ENCODE measurements around the gene PJA1. TPM values are rescaled to one million over a fixed set of nuclear protein-coding genes. Genes with fewer than 3 reads are reported as not detected.

The PJA1 gene
- total RNA-seq, 2 donors from 2014 or later: 28.0 to 89.9 TPM

DNA sequence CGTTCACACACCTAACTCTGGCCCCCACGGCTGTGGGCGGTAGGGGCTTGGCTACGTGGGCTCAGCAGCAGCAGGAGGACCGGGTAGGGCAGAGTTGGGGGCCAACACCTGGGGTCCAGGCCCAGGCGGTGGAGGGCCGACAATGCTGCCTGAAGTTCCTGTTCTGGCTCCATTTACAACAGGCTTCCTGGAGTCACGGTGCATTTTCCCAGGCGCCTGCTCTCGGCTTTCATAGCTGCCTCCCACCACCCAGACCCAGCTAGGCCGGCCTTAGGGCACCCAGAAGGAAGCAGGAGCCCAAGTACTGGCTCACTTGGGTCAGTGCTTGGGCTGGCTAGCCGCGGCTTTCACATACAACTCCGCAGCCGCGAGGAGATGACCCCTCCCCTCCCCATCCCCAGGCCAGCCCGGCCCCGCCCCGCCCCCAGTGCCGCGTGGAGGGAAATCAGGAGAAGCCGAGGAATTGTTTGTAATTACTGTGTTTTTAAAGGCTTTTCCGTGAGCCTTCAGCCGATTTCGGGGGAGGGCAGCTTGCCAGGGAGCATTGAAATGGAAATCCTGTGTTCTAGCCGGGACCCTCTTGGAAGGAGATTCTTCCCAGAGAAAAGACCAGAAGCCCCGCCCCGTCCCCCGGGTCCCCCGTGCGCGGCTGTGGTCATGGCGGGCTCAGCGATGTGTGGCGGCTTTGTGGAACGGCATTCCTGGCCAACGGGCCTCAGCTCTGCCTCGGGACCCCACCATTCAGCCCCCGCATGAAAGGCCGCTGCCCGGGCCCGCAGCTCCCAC is 28.5 kb downstream of the PJA1 start:
- Histone ChIP-seq H3K27me3 (replicated peaks; ENCODE audit: insufficient read depth) (no peaks in the 10 kb centered on the region), H3K4me3 (no peak overlapping the region), H3K9me3 (no peaks in the 10 kb centered on the region), H3K4me1 (replicated peaks) (no peaks in the 10 kb centered on the region), H3K27ac (peak overlapping the region in 1 of 2 donors; percentile 30), H3K36me3 (no peaks in the 10 kb centered on the region)
- 7% methylated on average over 16 of the region's 42 CpGs for WGBS
- DNase-seq (ENCODE audit: low spot score): no peak
- intact Hi-C loops (cut with DNase I): loop anchor here (10.0 kb wide), 1 partner anchor 148 kb away; no protein-coding TSS in a partner anchor
- TF ChIP-seq POLR2AphosphoS5 (IDR thresholded peaks at IDR 0.05): no peak
- no peak for TF ChIP-seq POLR2A (IDR thresholded peaks at IDR 0.05)
- TF ChIP-seq, protein P1, sequence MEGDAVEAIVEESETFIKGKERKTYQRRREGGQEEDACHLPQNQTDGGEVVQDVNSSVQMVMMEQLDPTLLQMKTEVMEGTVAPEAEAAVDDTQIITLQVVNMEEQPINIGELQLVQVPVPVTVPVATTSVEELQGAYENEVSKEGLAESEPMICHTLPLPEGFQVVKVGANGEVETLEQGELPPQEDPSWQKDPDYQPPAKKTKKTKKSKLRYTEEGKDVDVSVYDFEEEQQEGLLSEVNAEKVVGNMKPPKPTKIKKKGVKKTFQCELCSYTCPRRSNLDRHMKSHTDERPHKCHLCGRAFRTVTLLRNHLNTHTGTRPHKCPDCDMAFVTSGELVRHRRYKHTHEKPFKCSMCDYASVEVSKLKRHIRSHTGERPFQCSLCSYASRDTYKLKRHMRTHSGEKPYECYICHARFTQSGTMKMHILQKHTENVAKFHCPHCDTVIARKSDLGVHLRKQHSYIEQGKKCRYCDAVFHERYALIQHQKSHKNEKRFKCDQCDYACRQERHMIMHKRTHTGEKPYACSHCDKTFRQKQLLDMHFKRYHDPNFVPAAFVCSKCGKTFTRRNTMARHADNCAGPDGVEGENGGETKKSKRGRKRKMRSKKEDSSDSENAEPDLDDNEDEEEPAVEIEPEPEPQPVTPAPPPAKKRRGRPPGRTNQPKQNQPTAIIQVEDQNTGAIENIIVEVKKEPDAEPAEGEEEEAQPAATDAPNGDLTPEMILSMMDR (IDR thresholded peaks at IDR 0.05): no peak

DNA sequence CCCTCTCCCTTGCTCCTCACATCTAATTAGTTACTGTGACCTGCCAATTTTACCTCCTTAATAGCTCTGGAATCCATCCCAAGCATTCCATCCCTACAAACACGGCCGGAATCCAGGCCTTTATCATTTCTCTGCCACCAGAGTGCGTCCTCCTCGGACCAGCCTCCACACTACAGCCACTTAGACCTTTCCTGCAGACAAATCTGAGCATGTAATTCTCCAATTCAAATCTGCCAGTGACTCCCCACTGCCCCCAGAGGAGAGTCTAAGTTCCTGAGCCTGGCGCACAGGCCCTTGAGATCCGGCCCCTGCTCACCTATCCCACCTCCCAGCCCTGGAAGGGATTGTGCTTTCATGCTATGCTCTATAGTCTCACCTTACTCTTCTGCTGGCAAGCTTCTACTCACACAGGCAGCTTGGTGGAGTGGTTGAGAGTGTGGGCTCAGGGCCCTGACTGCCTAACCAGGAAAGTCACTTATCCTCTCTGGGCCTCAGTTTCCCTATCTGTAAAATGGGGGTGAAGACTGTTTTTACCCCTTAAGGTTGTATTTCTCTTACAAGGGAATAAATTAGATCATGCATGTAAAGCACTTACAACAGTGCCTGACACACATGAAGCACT is 31.2 kb downstream of the PJA1 start:
- Histone ChIP-seq H3K36me3 (no peaks in the 10 kb centered on the region), H3K27me3 (replicated peaks; ENCODE audit: insufficient read depth) (no peaks in the 10 kb centered on the region), H3K9me3 (no peaks in the 10 kb centered on the region), H3K27ac (no peak overlapping the region), H3K4me1 (replicated peaks) (no peaks in the 10 kb centered on the region), H3K4me3 (no peak overlapping the region)
- DNase-seq (ENCODE audit: low spot score): peak; percentile 4
- 4% methylated on average over 4 of the region's 6 CpGs for WGBS
- intact Hi-C loops (cut with DNase I): loop anchor here (10.0 kb wide), 1 partner anchor 151 kb away; no protein-coding TSS in a partner anchor
- TF ChIP-seq, protein P1 (IDR thresholded peaks at IDR 0.05): peak in 3 of 4 experiments; percentile 16 to 40 (median 19)
- TF ChIP-seq POLR2A (IDR thresholded peaks at IDR 0.05) (no peak), POLR2AphosphoS5 (IDR thresholded peaks at IDR 0.05) (no peak)

DNA sequence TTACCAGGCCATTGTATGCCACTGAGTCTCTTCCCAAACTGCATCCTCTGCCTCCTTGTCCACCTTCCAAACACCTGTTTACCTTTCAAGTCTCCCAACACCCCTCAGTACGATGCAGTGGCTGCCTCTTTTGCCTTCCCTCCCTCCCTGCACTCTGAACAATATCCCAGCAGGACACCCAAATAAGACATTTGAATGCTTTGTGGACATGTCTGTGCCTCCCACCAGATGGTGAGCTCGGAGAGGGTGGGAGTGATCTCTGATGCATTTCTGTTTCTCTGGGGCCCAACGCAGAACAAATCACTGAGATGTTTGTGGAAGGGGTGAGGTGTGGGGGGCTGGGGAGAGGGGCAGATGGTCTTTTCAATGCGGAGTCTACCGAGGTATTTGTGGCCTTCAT is 33.4 kb downstream of the PJA1 start:
- H3K9me3 ChIP-seq: no peaks in the 10 kb centered on the region
- DNase-seq (ENCODE audit: low spot score): no peak
- no peak overlapping the region for H3K4me3 ChIP-seq
- intact Hi-C loops (cut with DNase I): loop anchor here (10.0 kb wide), 1 partner anchor 153 kb away; no protein-coding TSS in a partner anchor
- no peaks in the 10 kb centered on the region for H3K36me3 ChIP-seq
- no peaks in the 10 kb centered on the region for H3K4me1 ChIP-seq (replicated peaks)
- TF ChIP-seq, protein P1 (IDR thresholded peaks at IDR 0.05): no peak
- TF ChIP-seq POLR2AphosphoS5 (IDR thresholded peaks at IDR 0.05) (no peak), POLR2A (IDR thresholded peaks at IDR 0.05) (no peak)
- whole genome bisulfite sequencing: 89% methylated on average over 5 of the region's 5 CpGs
- no peak overlapping the region for H3K27ac ChIP-seq
- H3K27me3 ChIP-seq (replicated peaks; ENCODE audit: insufficient read depth): no peaks in the 10 kb centered on the region

DNA sequence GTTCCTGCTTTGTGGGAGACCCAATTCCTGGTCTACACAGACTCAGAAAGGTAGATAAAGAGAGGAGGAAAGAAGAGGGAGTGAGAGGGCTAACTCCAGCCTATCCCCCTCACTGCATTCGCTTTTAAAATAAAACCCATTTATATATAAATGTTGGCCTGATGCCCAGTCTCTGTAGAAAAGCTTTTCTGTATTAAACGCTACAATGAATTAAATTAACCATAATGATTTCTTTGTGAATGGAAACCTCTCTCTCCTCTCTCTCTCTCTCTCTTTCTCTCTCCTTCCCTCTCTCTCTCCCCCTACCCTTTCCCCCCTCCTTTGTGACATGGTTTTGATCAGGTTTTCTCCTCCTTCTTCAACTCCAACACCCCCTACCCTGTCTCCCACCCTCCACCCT is 34.8 kb downstream of the PJA1 start:
- DNase-seq (ENCODE audit: low spot score): no peak
- no peaks in the 10 kb centered on the region for H3K27me3 ChIP-seq (replicated peaks; ENCODE audit: insufficient read depth)
- H3K27ac ChIP-seq: no peak overlapping the region
- H3K9me3 ChIP-seq: no peaks in the 10 kb centered on the region
- H3K36me3 ChIP-seq: no peaks in the 10 kb centered on the region
- intact Hi-C loops (cut with DNase I): loop anchor here (10.0 kb wide), 1 partner anchor 154 kb away; no protein-coding TSS in a partner anchor
- WGBS: 59% methylated on average over 2 of the region's 2 CpGs
- H3K4me3 ChIP-seq: no peak overlapping the region
- no peaks in the 10 kb centered on the region for H3K4me1 ChIP-seq (replicated peaks)
- TF ChIP-seq, protein P1 (IDR thresholded peaks at IDR 0.05): no peak
- TF ChIP-seq POLR2AphosphoS5 (IDR thresholded peaks at IDR 0.05) (no peak), POLR2A (IDR thresholded peaks at IDR 0.05) (no peak)

All from prostate gland (tissue), 2 donors.